A673 (cell line): ENCODE measurements around the gene L3MBTL1. TPM values are rescaled to one million over a fixed set of nuclear protein-coding genes. Genes with fewer than 3 reads are reported as not detected.

Source experiments
- BruUV-seq: library from RNA; stranded (reverse); fragments of 400-500 nt; replicated peaks from 2 replicates; lab custom pipeline; 2021; lab: Mats Ljungman, UMichigan
- CTCF ChIA-PET: fragments of 300-600 bp; sonication (Branson Sonifier 250); formaldehyde crosslinking; loops from one replicate; lab custom pipeline; 2022; ENCODE audit warnings: antibody characterized with exemption; lab: Charles Lee
- POLR2A ChIA-PET: fragments of 300-600 bp; sonication (Branson Sonifier 250); formaldehyde crosslinking; loops from one replicate; lab custom pipeline; 2022; ENCODE audit warnings: antibody characterized with exemption; ENCODE audit not compliant: low non-redundant PET; lab: Charles Lee
- DNase-seq: peaks from one replicate; pipeline ENCODE4 v3.0.0-alpha.2; 2015; ENCODE audit warnings: low spot score
- H3K27ac ChIP-seq: fragments of 200-600 bp; sonication (generic); 2 replicates; pipeline ENCODE4 v1.5.1; 2016; ENCODE audit warnings: mixed run types, low read depth, mild to moderate bottlenecking, mixed read lengths, antibody characterized with exemption, low read length; ENCODE audit not compliant: poor library complexity, severe bottlenecking
- H3K27me3 ChIP-seq: fragments of 200-600 bp; sonication (generic); replicated peaks from 2 replicates; pipeline ENCODE4 v1.6.1; 2017; ENCODE audit warnings: mixed run types, low read depth, mild to moderate bottlenecking, mixed read lengths, antibody characterized with exemption, low read length; ENCODE audit not compliant: insufficient read depth, poor library complexity
- H3K36me3 ChIP-seq: fragments of 200-600 bp; sonication (generic); 2 replicates; pipeline ENCODE4 v1.6.1; 2016; ENCODE audit warnings: mixed run types, mild to moderate bottlenecking, mixed read lengths, antibody characterized with exemption, low read length; ENCODE audit not compliant: insufficient read depth, poor library complexity, severe bottlenecking
- H3K4me1 ChIP-seq: fragments of 200-600 bp; sonication (generic); 2 replicates; pipeline ENCODE4 v1.6.1; 2017; ENCODE audit warnings: mixed run types, mild to moderate bottlenecking, mixed read lengths, antibody characterized with exemption, low read length; ENCODE audit not compliant: insufficient read depth, poor library complexity, severe bottlenecking
- H3K4me3 ChIP-seq: fragments of 200-600 bp; sonication (generic); 2 replicates; pipeline ENCODE4 v1.5.1; 2016; ENCODE audit warnings: low read depth, mixed run types, mild to moderate bottlenecking, mixed read lengths, low read length; ENCODE audit not compliant: poor library complexity, severe bottlenecking
- H3K9me3 ChIP-seq: fragments of 200-600 bp; sonication (generic); 2 replicates; pipeline ENCODE4 v1.6.1; 2016; ENCODE audit warnings: mixed run types, low read depth, mild to moderate bottlenecking, mixed read lengths, antibody characterized with exemption, low read length; ENCODE audit not compliant: poor library complexity, severe bottlenecking
- EZH2 ChIP-seq: fragments of 200-600 bp; sonication (generic); IDR thresholded peaks from 2 replicates; pipeline ENCODE4 v1.6.1; 2017; ENCODE audit warnings: borderline replicate concordance, low read depth, mild to moderate bottlenecking, mixed read lengths, antibody characterized with exemption, low read length; ENCODE audit not compliant: poor library complexity, severe bottlenecking
- intact Hi-C: fragments of 100-400 bp; cut with micrococcal nuclease; formaldehyde crosslinking; loops from one replicate; pipeline ENCODE4 v1.10.0; 2022; ENCODE audit not compliant: unreplicated experiment
- total RNA-seq: library from RNA; stranded (reverse); gene quantifications from 2 replicates; pipeline ENCODE4 v1.2.3, GENCODE V29; 2021
- TF ChIP-seq, protein P1 (sequence below): fragments of 300-800, 200-600 bp; sonication (generic); conservative IDR thresholded peaks from 2 replicates; pipeline ENCODE4 v1.5.1; 2017; ENCODE audit warnings: low read depth, mild to moderate bottlenecking, antibody characterized with exemption, low read length, moderate library complexity, mixed read lengths

L3MBTL1 gene
- total RNA-seq, 1 experiment from 2014 or later, result 8.1 TPM

DNA sequence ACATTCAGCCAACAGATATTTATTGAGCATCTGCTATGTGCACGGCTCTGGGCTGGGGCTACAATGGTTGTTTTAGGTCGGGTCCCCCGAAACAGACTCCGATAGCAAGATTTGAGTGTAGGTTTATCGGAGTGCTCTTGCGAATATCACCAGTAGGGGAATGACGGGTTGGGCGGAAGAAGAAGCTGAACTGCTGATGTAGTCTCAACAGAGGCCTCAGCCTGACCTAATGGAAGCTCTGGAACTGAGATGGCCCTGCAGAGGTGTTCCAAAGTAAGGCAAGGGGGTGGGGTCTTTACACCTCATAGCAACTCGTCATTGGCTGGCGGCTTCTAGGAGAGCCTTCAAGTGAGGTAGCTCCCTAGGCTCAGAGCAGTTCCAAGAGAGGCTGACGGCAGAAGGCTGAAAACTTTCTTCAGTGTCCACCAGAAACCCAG, 1.1 kb downstream of the L3MBTL1 start:
- Histone ChIP-seq H3K36me3 (no peaks in the 10 kb centered on the region), H3K27ac (no peak overlapping the region), H3K9me3 (no peaks in the 10 kb centered on the region), H3K4me1 (no peaks in the 10 kb centered on the region), H3K27me3 (peaks cover 22% of the 10 kb centered on the region), H3K4me3 (no peak overlapping the region)
- no TSS peak for BruUV-seq
- intact Hi-C loops, result no loop called here
- ChIA-PET POLR2A (no interaction called here), CTCF (no interaction called here)
- no peak for DNase-seq
- TF ChIP-seq, protein P1, sequence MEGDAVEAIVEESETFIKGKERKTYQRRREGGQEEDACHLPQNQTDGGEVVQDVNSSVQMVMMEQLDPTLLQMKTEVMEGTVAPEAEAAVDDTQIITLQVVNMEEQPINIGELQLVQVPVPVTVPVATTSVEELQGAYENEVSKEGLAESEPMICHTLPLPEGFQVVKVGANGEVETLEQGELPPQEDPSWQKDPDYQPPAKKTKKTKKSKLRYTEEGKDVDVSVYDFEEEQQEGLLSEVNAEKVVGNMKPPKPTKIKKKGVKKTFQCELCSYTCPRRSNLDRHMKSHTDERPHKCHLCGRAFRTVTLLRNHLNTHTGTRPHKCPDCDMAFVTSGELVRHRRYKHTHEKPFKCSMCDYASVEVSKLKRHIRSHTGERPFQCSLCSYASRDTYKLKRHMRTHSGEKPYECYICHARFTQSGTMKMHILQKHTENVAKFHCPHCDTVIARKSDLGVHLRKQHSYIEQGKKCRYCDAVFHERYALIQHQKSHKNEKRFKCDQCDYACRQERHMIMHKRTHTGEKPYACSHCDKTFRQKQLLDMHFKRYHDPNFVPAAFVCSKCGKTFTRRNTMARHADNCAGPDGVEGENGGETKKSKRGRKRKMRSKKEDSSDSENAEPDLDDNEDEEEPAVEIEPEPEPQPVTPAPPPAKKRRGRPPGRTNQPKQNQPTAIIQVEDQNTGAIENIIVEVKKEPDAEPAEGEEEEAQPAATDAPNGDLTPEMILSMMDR, result 0 out of 2 replicates have a peak, but pooled peaks have one; percentile 18
- TF ChIP-seq EZH2, result no peak

DNA sequence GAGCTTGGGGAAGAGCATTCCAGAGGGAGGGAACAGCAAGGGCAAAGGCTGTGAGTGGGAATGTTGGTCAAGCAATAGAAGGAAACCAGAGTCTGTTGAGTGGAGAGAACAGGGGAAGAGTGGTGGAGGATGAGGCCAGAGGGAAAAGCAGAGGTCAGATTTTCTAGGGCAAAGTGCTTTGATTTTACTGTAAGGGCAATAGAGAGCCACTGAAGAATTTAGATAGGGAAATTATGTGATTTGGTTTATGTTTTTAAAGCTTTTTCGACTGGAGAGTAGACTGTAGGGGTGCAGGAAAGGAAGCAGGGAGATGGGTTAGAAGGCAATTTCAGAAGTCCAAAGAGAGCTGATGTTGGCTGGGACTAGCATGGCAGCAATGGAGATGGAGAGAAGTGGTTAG, 4.4 kb downstream of the L3MBTL1 start:
- Histone ChIP-seq H3K36me3 (no peaks in the 10 kb centered on the region), H3K4me3 (no peak overlapping the region), H3K27me3 (peaks cover 12% of the 10 kb centered on the region), H3K27ac (no peak overlapping the region), H3K9me3 (no peaks in the 10 kb centered on the region), H3K4me1 (no peaks in the 10 kb centered on the region)
- intact Hi-C loops, result no loop called here
- ChIA-PET CTCF (no interaction called here), POLR2A (no interaction called here)
- no TSS peak for BruUV-seq
- TF ChIP-seq, protein P1, result no peak
- no peak for TF ChIP-seq EZH2
- no peak for DNase-seq

DNA sequence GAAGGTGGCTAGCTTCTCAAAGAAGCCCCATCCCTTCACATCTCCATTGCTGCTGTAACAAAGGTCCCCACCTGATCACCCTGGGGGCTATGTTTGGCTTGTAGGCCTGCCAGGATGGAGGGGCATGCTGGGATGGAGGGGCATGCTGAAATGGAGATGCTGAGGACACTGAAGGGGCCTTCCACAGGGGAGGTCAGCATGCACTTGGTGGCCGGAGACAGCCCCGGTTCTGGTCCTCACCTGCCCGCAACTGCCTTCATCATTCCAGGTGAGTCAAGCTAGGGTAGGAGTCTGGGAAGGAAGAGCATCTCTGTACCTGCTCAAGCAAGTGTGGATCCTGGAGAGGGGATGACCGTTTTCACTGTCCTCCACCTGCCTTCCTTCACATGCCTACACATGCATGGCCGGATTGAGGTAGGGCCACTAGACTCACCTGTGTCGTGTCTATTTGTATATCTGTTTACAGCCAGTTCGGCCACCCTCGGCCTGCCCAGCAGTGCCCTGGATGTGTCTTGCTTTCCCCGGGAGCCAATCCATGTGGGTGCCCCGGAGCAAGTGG, 6.0 kb downstream of the L3MBTL1 start:
- TF ChIP-seq, protein P1, result no peak
- TF ChIP-seq EZH2, result no peak
- H3K27me3 ChIP-seq, result peaks cover 2% of the 10 kb centered on the region
- BruUV-seq, result no TSS peak
- no peaks in the 10 kb centered on the region for H3K9me3 ChIP-seq
- intact Hi-C loops, result no loop called here
- H3K4me1 ChIP-seq, result no peaks in the 10 kb centered on the region
- no peak overlapping the region for H3K27ac ChIP-seq
- ChIA-PET POLR2A (no interaction called here), CTCF (no interaction called here)
- no peak for DNase-seq
- no peaks in the 10 kb centered on the region for H3K36me3 ChIP-seq
- peak overlapping the region; percentile 63 for H3K4me3 ChIP-seq
